HepG2 (cell line): ENCODE results near the gene CAPZA2. TPM values are rescaled to one million over a fixed set of nuclear protein-coding genes. Genes with fewer than 3 reads are reported as not detected.
A peak's percentile ranks its signal among the peaks of the same experiment; 100 is the strongest.

Source experiments
- ATAC-seq: fragments of 200-7000 bp; cut with Tn5 transposase; 3 replicates; pipeline ENCODE4 v1.9.1; 2020; ENCODE audit warnings: mild to moderate bottlenecking, moderate library complexity
- BruUV-seq: library from RNA; stranded (reverse); fragments of 400-500 nt; replicated peaks from 2 replicates; lab custom pipeline; 2021; lab: Mats Ljungman, UMichigan
- CTCF ChIA-PET: fragments of 300-600 bp; formaldehyde crosslinking; extraction: SDS; loops from one replicate; lab custom pipeline; 2021; ENCODE audit warnings: low total read pairs, inconsistent platforms, low intra/inter-chr PET ratio; lab: Yijun Ruan, JAX
- POLR2A ChIA-PET: fragments of 350-600 bp; sonication (Branson Sonifier 250); formaldehyde crosslinking; loops from one replicate; lab custom pipeline; 2020; ENCODE audit warnings: antibody characterized with exemption, inconsistent platforms; lab: Yijun Ruan, JAX
- DNase-seq: peaks from one replicate; pipeline ENCODE4 v3.0.0-alpha.2; 2015; ENCODE audit warnings: low spot score
- FAIRE-seq: peaks from 3 replicates; lab custom pipeline; 2011; peaks lifted over from hg19 to GRCh38; lab: Jason Lieb, UNC
- H2AFZ ChIP-seq: one replicate; pipeline ENCODE4 v1.6.1; 2011; ENCODE audit warnings: low read length, inconsistent platforms
- H3K27ac ChIP-seq: fragments of 300-600 bp; 3 replicates; pipeline ENCODE4 v1.8.0; 2011; ENCODE audit warnings: mixed run types, mild to moderate bottlenecking, mixed read lengths, low read length, inconsistent platforms; ENCODE audit not compliant: insufficient read depth; ENCODE audit errors: extremely low read length
- H3K27me3 ChIP-seq, 2 experiments: fragments of 200-600 bp in 1 of 2; 2 replicates in 1 of 2; 3 replicates in 1 of 2; pipeline versions ENCODE4 v1.6.0 to v1.8.0; 2011; ENCODE audit warnings: low read length in 2 of 2, mild to moderate bottlenecking in 2 of 2, moderate library complexity in 2 of 2, inconsistent platforms in 1 of 2; ENCODE audit not compliant: insufficient read depth in 2 of 2, control insufficient read depth in 1 of 2
- H3K36me3 ChIP-seq, 2 experiments: fragments of 200-600 bp in 1 of 2; replicated peaks in 1 of 2; 2 replicates in 1 of 2; 3 replicates in 1 of 2; pipeline versions ENCODE4 v1.5.1 to v1.8.0; 2011; ENCODE audit warnings: low read length in 2 of 2, inconsistent platforms in 1 of 2; ENCODE audit not compliant: insufficient read depth in 2 of 2, control insufficient read depth in 1 of 2
- H3K4me1 ChIP-seq: 2 replicates; pipeline ENCODE4 v1.5.1; 2012; ENCODE audit warnings: low read length, inconsistent platforms; ENCODE audit not compliant: insufficient read depth
- H3K4me2 ChIP-seq: 2 replicates; pipeline ENCODE4 v1.6.0; 2011; ENCODE audit warnings: low read depth, low read length, inconsistent platforms
- H3K4me3 ChIP-seq, 3 experiments: fragments of 200-600 bp in 1 of 3; sonication (generic), shearing (Covaris generic) in 1 of 3; replicated peaks in 1 of 3; 2 replicates each; pipeline ENCODE4 v1.5.1; 2011 to 2016; ENCODE audit warnings: low read length in 3 of 3, inconsistent platforms in 2 of 3, low read depth in 2 of 3, mild to moderate bottlenecking in 2 of 3, control low read depth in 1 of 3, mixed read lengths in 1 of 3; ENCODE audit not compliant: insufficient read depth in 1 of 3
- H3K79me2 ChIP-seq: one replicate; pipeline ENCODE4 v1.6.1; 2011; ENCODE audit warnings: low read length, inconsistent platforms; ENCODE audit not compliant: insufficient read depth
- H3K9ac ChIP-seq: 2 replicates; pipeline ENCODE4 v1.6.0; 2011; ENCODE audit warnings: mild to moderate bottlenecking, low read depth, low read length, inconsistent platforms; ENCODE audit not compliant: insufficient read depth
- H3K9me3 ChIP-seq: 2 replicates; pipeline ENCODE4 v1.5.1; 2012; ENCODE audit warnings: mild to moderate bottlenecking, low read length
- H4K20me1 ChIP-seq: 2 replicates; pipeline ENCODE4 v1.6.0; 2011; ENCODE audit warnings: inconsistent platforms, mild to moderate bottlenecking, low read length, moderate library complexity; ENCODE audit not compliant: insufficient read depth
- CHD2 ChIP-seq: IDR thresholded peaks from 2 replicates; pipeline ENCODE4 v1.6.1; 2011; ENCODE audit warnings: low read depth, low read length, improper control_type of control experiment
- MTF2 ChIP-seq: sonication (generic); formaldehyde crosslinking; IDR thresholded peaks from 2 replicates; pipeline ENCODE4 v1.5.0; 2020; ENCODE audit warnings: missing genetic modification reagents, borderline replicate concordance
- RBM22 ChIP-seq: fragments of 200-400 bp; formaldehyde crosslinking; optimal IDR thresholded peaks from 2 replicates; pipeline ENCODE3; 2017; ENCODE audit warnings: mild to moderate bottlenecking, low read length, moderate library complexity
- ZBTB3 ChIP-seq: sonication (generic); formaldehyde crosslinking; IDR thresholded peaks from 2 replicates; pipeline ENCODE4 v1.4.0; 2020; ENCODE audit warnings: low read depth, mild to moderate bottlenecking, moderate library complexity, missing genetic modification reagents, borderline replicate concordance
- ZFP36 ChIP-seq: fragments of 150-350 bp; IDR thresholded peaks from 2 replicates; pipeline ENCODE4 v1.6.1; 2018; ENCODE audit warnings: borderline replicate concordance, low read length, low read depth; ENCODE audit not compliant: partially characterized antibody
- ZNF441 ChIP-seq: sonication (generic); formaldehyde crosslinking; IDR thresholded peaks from 2 replicates; pipeline ENCODE4 v1.7.0; 2021; ENCODE audit warnings: missing genetic modification reagents, borderline replicate concordance
- ZNF619 ChIP-seq: sonication (generic); formaldehyde crosslinking; IDR thresholded peaks from 2 replicates; pipeline ENCODE4 v1.4.0; 2020; ENCODE audit warnings: mild to moderate bottlenecking, missing genetic modification reagents
- WGBS: methylation state at CpG from one replicate; pipeline ENCODE4 v1.1.6; 2017; ENCODE audit warnings: low lambda C conversion rate; 5-methylcytosine and 5-hydroxymethylcytosine counted together
- in situ Hi-C: cut with HindIII; loops from 2 replicates; pipeline ENCODE4 v1.10.0; 2017; ENCODE audit warnings: low pct_unique_long_range_greater_than_20kb; ENCODE audit not compliant: extremely low pct_ligation_motif_present
- intact Hi-C: fragments of 100-400 bp; cut with micrococcal nuclease; formaldehyde crosslinking; loops from one replicate; pipeline ENCODE4 v1.10.0; 2022; ENCODE audit not compliant: unreplicated experiment
- polyA plus RNA-seq, 8 experiments: library from polyadenylated mRNA; depleted of rRNA in 3 of 8; stranded (reverse) in 7 of 8; unstranded in 1 of 8; fragments of >200 nt; fragmentation: Illumina TruSeq in 4 of 8; extraction: Trizol in 4 of 8; gene quantifications; 2 replicates each; pipeline versions ENCODE4 v1.2.1 to v1.2.3, GENCODE V29; 2011 to 2016; ENCODE audit warnings: low read depth in 4 of 8, missing spikeins in 1 of 8, mixed read lengths in 1 of 8; ENCODE audit not compliant: insufficient read depth in 1 of 8
- total RNA-seq, 5 experiments: library from RNA; depleted of rRNA; stranded (reverse); fragments of >200 nt; fragmentation: Illumina TruSeq; extraction: Trizol; gene quantifications; 2 replicates each; pipeline ENCODE4 v1.2.3, GENCODE V29; 2016; ENCODE audit warnings: low read depth in 1 of 5
- TF ChIP-seq, protein P1 (sequence below): sonication (generic); formaldehyde crosslinking; IDR thresholded peaks from 2 replicates; pipeline ENCODE4 v1.4.0; 2020; ENCODE audit warnings: missing genetic modification reagents
- TF ChIP-seq, protein P2 (sequence below): sonication (generic); formaldehyde crosslinking; IDR thresholded peaks from 2 replicates; pipeline ENCODE4 v1.5.1; 2020; ENCODE audit warnings: missing genetic modification reagents, mild to moderate bottlenecking, borderline replicate concordance

CAPZA2 gene
- total and polyA plus RNA-seq, 2 of the 13 experiments (the other 11 are each of a cell fraction or from before 2014, with no cell fraction given), result 38.4 to 199 TPM

DNA sequence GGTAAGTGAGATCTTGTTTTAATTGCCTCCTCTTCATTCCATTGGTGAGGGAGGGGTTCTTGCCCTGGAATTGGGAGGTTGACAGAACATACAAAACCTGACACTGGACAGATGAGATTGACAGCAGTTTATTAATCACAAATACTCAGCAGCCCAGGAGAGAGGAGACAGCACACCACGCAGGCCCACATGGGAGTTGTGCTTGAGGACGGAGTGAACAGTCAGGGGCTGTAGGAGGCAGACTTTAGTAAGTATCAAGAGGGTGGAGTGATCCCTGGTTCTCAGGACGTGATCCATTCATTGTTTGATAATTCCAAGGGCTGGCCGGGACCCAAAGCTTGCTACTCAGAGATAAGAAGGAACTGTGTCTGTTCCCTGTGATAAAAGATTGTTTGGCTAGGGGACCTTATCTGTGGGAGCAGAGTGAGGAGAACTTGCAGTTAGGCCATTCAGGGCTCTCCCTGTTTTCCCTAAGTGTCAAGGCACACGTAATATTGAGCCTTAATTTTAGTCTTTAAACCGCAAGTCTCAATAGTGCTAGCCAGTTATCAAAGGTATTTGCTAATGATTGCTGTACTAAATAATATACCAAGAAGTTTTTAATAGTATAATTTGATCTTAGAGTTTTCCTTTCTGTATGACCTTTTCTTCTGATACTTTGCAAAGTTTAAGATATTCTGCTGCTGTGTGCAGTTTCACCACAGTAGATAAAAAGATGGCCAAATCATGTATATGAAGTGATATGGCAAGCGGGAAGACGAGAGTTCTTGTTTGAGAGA lies 14.5 kb downstream of the CAPZA2 start:
- no peak overlapping the region for H3K4me3 ChIP-seq
- peaks cover 89% of the 10 kb centered on the region for H3K79me2 ChIP-seq
- no peak overlapping the region for H3K4me2 ChIP-seq
- BruUV-seq, result no TSS peak
- POLR2A ChIA-PET, result no interaction called here
- peak; percentile 60 for ATAC-seq
- no peak overlapping the region for H3K27ac ChIP-seq
- H3K4me1 ChIP-seq, result peaks cover 29% of the 10 kb centered on the region
- TF ChIP-seq, protein P1, sequence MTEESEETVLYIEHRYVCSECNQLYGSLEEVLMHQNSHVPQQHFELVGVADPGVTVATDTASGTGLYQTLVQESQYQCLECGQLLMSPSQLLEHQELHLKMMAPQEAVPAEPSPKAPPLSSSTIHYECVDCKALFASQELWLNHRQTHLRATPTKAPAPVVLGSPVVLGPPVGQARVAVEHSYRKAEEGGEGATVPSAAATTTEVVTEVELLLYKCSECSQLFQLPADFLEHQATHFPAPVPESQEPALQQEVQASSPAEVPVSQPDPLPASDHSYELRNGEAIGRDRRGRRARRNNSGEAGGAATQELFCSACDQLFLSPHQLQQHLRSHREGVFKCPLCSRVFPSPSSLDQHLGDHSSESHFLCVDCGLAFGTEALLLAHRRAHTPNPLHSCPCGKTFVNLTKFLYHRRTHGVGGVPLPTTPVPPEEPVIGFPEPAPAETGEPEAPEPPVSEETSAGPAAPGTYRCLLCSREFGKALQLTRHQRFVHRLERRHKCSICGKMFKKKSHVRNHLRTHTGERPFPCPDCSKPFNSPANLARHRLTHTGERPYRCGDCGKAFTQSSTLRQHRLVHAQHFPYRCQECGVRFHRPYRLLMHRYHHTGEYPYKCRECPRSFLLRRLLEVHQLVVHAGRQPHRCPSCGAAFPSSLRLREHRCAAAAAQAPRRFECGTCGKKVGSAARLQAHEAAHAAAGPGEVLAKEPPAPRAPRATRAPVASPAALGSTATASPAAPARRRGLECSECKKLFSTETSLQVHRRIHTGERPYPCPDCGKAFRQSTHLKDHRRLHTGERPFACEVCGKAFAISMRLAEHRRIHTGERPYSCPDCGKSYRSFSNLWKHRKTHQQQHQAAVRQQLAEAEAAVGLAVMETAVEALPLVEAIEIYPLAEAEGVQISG (CRISPR knock-in tag), result no peak
- TF ChIP-seq ZFP36 (no peak), ZNF619 (CRISPR knock-in tag) (no peak), ZBTB3 (CRISPR knock-in tag) (no peak), ZNF441 (CRISPR knock-in tag) (peak; percentile 24; the same call in 1 of the 2 replicates), RBM22 (peak; percentile 45), CHD2 (no peak), MTF2 (CRISPR knock-in tag) (no peak)
- TF ChIP-seq, protein P2, sequence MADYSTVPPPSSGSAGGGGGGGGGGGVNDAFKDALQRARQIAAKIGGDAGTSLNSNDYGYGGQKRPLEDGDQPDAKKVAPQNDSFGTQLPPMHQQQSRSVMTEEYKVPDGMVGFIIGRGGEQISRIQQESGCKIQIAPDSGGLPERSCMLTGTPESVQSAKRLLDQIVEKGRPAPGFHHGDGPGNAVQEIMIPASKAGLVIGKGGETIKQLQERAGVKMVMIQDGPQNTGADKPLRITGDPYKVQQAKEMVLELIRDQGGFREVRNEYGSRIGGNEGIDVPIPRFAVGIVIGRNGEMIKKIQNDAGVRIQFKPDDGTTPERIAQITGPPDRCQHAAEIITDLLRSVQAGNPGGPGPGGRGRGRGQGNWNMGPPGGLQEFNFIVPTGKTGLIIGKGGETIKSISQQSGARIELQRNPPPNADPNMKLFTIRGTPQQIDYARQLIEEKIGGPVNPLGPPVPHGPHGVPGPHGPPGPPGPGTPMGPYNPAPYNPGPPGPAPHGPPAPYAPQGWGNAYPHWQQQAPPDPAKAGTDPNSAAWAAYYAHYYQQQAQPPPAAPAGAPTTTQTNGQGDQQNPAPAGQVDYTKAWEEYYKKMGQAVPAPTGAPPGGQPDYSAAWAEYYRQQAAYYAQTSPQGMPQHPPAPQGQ, result no peak
- TF ChIP-seq, all 625 proteins: peak for 2
- CTCF ChIA-PET, result no interaction called here
- intact Hi-C loops (no loop called here), in situ Hi-C loops (no loop called here)
- Histone ChIP-seq H3K9ac (no peak overlapping the region), H3K27me3 (no peaks in the 10 kb centered on the region), H2AFZ (no peak overlapping the region), H3K36me3 (peaks cover 3 to 12% of the 10 kb centered on the region in 2 experiments), H3K9me3 (no peaks in the 10 kb centered on the region), H4K20me1 (peaks cover 48% of the 10 kb centered on the region)
- no peak for FAIRE-seq
- no peak for DNase-seq
- WGBS, result 98% methylated on average over 8 of the region's 8 CpGs
